KMS-11 (cell line): ENCODE results near the gene SNX30.
A peak's percentile ranks its signal among the peaks of the same experiment; 100 is the strongest.

ENCODE experiments used
- H2AFZ ChIP-seq: fragments of 200-600 bp; sonication (generic); 2 replicates; pipeline ENCODE4 v1.6.1; 2016; ENCODE audit warnings: antibody characterized with exemption, mixed run types, low read depth
- H3K27ac ChIP-seq: fragments of 200-600 bp; sonication (generic); 2 replicates; pipeline ENCODE4 v1.6.1; 2016; ENCODE audit warnings: mild to moderate bottlenecking, mixed run types
- H3K27me3 ChIP-seq: fragments of 200-600 bp; sonication (generic); 2 replicates; pipeline ENCODE4 v1.6.1; 2017; ENCODE audit warnings: mild to moderate bottlenecking, low read depth, mixed run types, moderate library complexity; ENCODE audit not compliant: insufficient read depth
- H3K36me3 ChIP-seq: fragments of 200-600 bp; sonication (generic); 2 replicates; pipeline ENCODE4 v1.6.1; 2017; ENCODE audit warnings: mild to moderate bottlenecking, mixed run types; ENCODE audit not compliant: insufficient read depth
- H3K4me1 ChIP-seq: fragments of 200-600 bp; sonication (generic); 2 replicates; pipeline ENCODE4 v1.6.1; 2016; ENCODE audit warnings: mild to moderate bottlenecking, low read depth, mixed run types; ENCODE audit not compliant: poor library complexity, severe bottlenecking
- H3K4me2 ChIP-seq: fragments of 200-600 bp; sonication (generic); 2 replicates; pipeline ENCODE4 v1.7.0; 2016; ENCODE audit warnings: mild to moderate bottlenecking, mixed run types
- H3K4me3 ChIP-seq: fragments of 200-600 bp; sonication (generic); IDR thresholded peaks from 2 replicates; pipeline ENCODE4 v1.6.1; 2017; ENCODE audit warnings: low read depth, low read length, mixed read lengths; ENCODE audit not compliant: insufficient read depth
- H3K79me2 ChIP-seq: fragments of 200-600 bp; sonication (generic); 2 replicates; pipeline ENCODE4 v1.6.1; 2016; ENCODE audit warnings: low read depth, mixed run types; ENCODE audit not compliant: insufficient read depth
- H3K9ac ChIP-seq: fragments of 200-600 bp; sonication (generic); 2 replicates; pipeline ENCODE4 v1.6.1; 2016; ENCODE audit warnings: mild to moderate bottlenecking, mixed run types
- H4K20me1 ChIP-seq: fragments of 200-600 bp; sonication (generic); 2 replicates; pipeline ENCODE4 v1.6.1; 2016; ENCODE audit warnings: mild to moderate bottlenecking, mixed run types; ENCODE audit not compliant: insufficient read depth
- TF ChIP-seq, protein P1 (sequence below): fragments of 200-600 bp; sonication (generic); conservative IDR thresholded peaks from 2 replicates; pipeline ENCODE4 v1.6.1; 2017; ENCODE audit warnings: low read depth, mild to moderate bottlenecking, antibody characterized with exemption, low read length, moderate library complexity, mixed read lengths

The SNX30 gene

DNA sequence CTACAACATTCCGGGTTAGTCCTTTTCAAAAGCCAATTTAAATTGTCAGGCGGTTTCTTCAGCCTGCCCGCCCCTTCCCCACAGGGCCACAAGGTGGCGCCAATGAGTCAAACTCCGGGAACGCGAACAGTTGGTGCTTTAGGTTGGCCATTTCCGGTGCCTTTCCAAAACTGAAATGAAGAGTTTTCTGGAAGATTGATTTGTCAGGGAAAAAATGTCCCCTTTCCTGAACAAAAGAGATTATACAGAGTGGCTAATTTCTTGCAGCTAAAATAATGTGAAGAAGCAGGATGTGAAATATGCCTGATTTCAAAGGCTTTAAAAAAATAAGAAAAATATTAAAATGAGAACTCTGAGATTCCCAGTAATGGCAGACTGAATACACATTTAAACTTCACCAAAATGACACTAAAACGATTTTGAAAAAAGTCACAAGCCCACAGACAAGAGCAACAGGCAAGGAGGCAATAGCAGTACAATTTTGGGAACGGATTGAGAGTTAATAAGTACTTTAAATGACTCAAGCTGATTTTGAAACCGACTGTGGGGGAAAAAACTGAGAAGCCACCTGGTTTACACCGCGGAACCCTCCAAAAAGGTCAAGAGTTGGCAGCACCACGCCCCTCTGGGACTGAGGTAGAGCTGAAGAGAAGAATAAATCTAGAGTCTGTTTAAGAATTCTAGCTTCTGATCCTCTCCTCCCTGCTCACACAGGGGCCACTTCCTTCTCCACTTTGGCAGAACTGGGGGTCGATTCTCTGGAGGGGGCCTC, 94.4 kb downstream of the SNX30 start:
- no peaks in the 10 kb centered on the region for H3K79me2 ChIP-seq
- no peak overlapping the region for H3K27ac ChIP-seq
- no peaks in the 10 kb centered on the region for H3K27me3 ChIP-seq
- TF ChIP-seq, protein P1, sequence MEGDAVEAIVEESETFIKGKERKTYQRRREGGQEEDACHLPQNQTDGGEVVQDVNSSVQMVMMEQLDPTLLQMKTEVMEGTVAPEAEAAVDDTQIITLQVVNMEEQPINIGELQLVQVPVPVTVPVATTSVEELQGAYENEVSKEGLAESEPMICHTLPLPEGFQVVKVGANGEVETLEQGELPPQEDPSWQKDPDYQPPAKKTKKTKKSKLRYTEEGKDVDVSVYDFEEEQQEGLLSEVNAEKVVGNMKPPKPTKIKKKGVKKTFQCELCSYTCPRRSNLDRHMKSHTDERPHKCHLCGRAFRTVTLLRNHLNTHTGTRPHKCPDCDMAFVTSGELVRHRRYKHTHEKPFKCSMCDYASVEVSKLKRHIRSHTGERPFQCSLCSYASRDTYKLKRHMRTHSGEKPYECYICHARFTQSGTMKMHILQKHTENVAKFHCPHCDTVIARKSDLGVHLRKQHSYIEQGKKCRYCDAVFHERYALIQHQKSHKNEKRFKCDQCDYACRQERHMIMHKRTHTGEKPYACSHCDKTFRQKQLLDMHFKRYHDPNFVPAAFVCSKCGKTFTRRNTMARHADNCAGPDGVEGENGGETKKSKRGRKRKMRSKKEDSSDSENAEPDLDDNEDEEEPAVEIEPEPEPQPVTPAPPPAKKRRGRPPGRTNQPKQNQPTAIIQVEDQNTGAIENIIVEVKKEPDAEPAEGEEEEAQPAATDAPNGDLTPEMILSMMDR: peak; percentile 94
- H3K4me1 ChIP-seq: no peaks in the 10 kb centered on the region
- no peak overlapping the region for H3K4me3 ChIP-seq
- no peak overlapping the region for H3K9ac ChIP-seq
- H3K4me2 ChIP-seq: no peak overlapping the region
- no peaks in the 10 kb centered on the region for H3K36me3 ChIP-seq
- H2AFZ ChIP-seq: no peak overlapping the region
- no peaks in the 10 kb centered on the region for H4K20me1 ChIP-seq

DNA sequence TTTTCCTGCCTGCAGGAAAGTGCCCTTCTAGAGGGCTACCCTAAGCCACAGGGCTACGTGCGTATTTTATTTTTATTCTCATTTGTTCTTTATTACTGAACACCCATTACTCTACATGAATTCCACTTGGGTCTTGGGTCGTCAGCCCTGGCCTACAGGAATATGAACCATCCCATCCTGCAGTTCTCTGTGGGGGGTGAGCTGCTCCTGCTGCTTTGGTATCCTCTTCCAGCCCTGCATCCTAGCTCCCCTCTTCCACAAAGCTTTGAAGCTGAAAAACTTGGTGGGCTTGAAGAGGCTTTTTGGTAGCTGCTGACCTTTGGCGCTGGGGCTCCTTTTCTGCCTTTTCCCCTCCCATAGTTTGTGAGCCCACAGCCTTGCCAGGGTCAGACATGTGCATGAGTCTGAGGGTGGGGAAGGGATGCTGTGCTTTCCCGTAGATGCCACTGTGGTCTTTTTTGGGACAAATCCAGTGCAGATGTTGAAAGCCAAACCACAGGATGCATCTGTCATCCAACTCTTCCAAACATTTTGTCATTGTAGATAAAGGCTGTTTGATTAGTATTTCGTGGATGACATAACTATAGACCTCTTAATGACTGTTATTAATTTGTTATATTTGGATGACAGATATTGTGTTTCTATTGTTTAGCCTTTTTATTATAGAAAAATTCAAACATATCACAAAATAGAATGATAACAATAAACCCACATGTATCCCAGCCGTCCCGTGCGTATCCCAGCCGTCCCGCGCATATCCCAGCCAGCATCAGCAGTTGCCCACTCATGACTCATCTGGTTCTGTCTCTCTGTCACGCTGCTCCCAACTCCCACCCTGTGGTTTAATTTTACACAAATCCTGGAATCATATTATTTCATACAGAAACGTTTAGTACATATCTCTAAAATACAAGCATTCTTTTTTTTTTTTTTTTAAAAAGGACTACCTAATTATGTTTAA, 96.2 kb downstream of the SNX30 start:
- Histone ChIP-seq H3K4me2 (no peak overlapping the region), H3K4me1 (no peaks in the 10 kb centered on the region), H4K20me1 (no peaks in the 10 kb centered on the region), H3K36me3 (no peaks in the 10 kb centered on the region), H3K9ac (no peak overlapping the region), H3K79me2 (no peaks in the 10 kb centered on the region), H3K27me3 (no peaks in the 10 kb centered on the region), H3K27ac (no peak overlapping the region), H3K4me3 (no peak overlapping the region), H2AFZ (no peak overlapping the region)
- TF ChIP-seq, protein P1: no peak

DNA sequence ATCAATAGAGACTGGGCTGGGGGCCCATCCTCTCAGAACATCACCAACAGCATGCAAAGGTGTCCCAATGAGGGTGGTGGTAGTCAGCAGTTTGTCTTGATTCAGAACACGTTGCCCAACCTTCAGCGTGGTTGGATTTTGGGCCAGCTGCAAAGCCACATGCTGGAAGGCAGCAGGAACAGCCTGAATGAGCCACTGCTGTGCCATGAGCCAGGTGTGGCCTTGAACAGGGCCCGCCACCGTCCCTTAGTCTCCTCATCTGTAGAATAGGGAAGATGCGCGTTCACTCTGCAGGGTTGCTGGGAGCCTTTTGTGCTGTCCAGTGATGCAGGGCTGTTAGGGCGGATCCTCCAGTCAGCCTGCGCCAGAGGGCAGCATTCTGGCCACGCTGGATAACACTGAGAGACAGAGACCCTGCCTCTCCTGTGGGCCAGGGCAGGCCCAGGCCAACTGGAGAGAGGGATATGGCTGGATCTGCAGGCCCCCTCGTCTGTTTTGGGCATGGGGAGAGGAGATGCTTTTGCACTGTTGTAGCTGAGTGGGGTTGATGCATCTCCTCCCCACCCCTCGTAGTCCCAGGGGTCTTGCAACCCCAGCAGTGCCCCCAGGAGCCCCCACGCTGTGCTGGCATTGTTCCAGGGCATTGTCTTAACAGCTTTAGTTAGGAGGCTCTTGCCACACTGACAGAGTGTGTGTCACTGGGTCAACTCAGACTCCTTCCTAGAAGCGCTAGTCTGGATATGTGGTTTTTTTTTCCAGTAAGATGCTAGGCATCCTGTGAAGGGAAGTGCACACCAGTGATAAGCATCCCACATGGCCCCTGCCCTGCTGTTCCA, 98.0 kb downstream of the SNX30 start:
- H3K4me2 ChIP-seq: no peak overlapping the region
- H3K4me3 ChIP-seq: no peak overlapping the region
- H3K4me1 ChIP-seq: no peaks in the 10 kb centered on the region

More for the DNA sequence above, 98.0 kb downstream of the SNX30 start:
- H3K9ac ChIP-seq: no peak overlapping the region
- no peaks in the 10 kb centered on the region for H3K79me2 ChIP-seq
- no peak overlapping the region for H3K27ac ChIP-seq
- TF ChIP-seq, protein P1: no peak
- no peaks in the 10 kb centered on the region for H3K27me3 ChIP-seq
- H2AFZ ChIP-seq: no peak overlapping the region
- no peaks in the 10 kb centered on the region for H3K36me3 ChIP-seq
- no peaks in the 10 kb centered on the region for H4K20me1 ChIP-seq
